ENCODE results near the gene TRAF7. TPM values are rescaled to one million over a fixed set of nuclear protein-coding genes. Genes with fewer than 3 reads are reported as not detected.

Gene TRAF7
- total RNA-seq, 1 donor from 2014 or later: 35.7 TPM

- DNase-seq (ENCODE audit: low spot score): no peak
- intact Hi-C loops (cut with DNase I): no loop called here
Observed at GRCh38 chr16:2176047-2176446, 20.5 kb downstream of the TRAF7 start.

GRCh38 chr16:2177101-2177500 lies 21.5 kb downstream of the TRAF7 start:
- intact Hi-C loops (cut with DNase I): no loop called here
- DNase-seq (ENCODE audit: low spot score): no peak

- DNase-seq (ENCODE audit: low spot score): no peak
- intact Hi-C loops (cut with DNase I): no loop called here
Observed at GRCh38 chr16:2177561-2177960, 22.0 kb downstream of the TRAF7 start.

GRCh38 chr16:2178321-2179106 lies 22.9 kb downstream of the TRAF7 start:
- DNase-seq (ENCODE audit: low spot score): no peak
- intact Hi-C loops (cut with DNase I): no loop called here

GRCh38 chr16:2179107-2179501 lies 23.5 kb downstream of the TRAF7 start:
- intact Hi-C loops (cut with DNase I): no loop called here
- no peak for DNase-seq (ENCODE audit: low spot score)

- intact Hi-C loops (cut with DNase I): no loop called here
- DNase-seq (ENCODE audit: low spot score): no peak
Observed at GRCh38 chr16:2179576-2179975, 24.0 kb downstream of the TRAF7 start.

GRCh38 chr16:2180461-2180860 lies 24.9 kb downstream of the TRAF7 start:
- no peak for DNase-seq (ENCODE audit: low spot score)
- intact Hi-C loops (cut with DNase I): no loop called here

GRCh38 chr16:2180962-2181923 lies 25.7 kb downstream of the TRAF7 start:
- intact Hi-C loops (cut with DNase I): no loop called here
- DNase-seq (ENCODE audit: low spot score): no peak

- DNase-seq (ENCODE audit: low spot score): no peak
- intact Hi-C loops (cut with DNase I): no loop called here
Observed at GRCh38 chr16:2181952-2182351, 26.4 kb downstream of the TRAF7 start.

GRCh38 chr16:2183671-2184070 lies 28.1 kb downstream of the TRAF7 start:
- intact Hi-C loops (cut with DNase I): no loop called here
- DNase-seq (ENCODE audit: low spot score): no peak

GRCh38 chr16:2184346-2184745 lies 28.8 kb downstream of the TRAF7 start:
- intact Hi-C loops (cut with DNase I): no loop called here
- no peak for DNase-seq (ENCODE audit: low spot score)

- intact Hi-C loops (cut with DNase I): no loop called here
- no peak for DNase-seq (ENCODE audit: low spot score)
Observed at GRCh38 chr16:2184962-2185361, 29.4 kb downstream of the TRAF7 start.

- intact Hi-C loops (cut with DNase I): no loop called here
- no peak for DNase-seq (ENCODE audit: low spot score)
Observed at GRCh38 chr16:2186064-2186463, 30.5 kb downstream of the TRAF7 start.

- no peak for DNase-seq (ENCODE audit: low spot score)
- intact Hi-C loops (cut with DNase I): no loop called here
Observed at GRCh38 chr16:2186505-2186904, 30.9 kb downstream of the TRAF7 start.

- DNase-seq (ENCODE audit: low spot score): no peak
- intact Hi-C loops (cut with DNase I): no loop called here
Observed at GRCh38 chr16:2187212-2187611, 31.6 kb downstream of the TRAF7 start.

- DNase-seq (ENCODE audit: low spot score): no peak
- intact Hi-C loops (cut with DNase I): no loop called here
Observed at GRCh38 chr16:2188395-2188794, 32.8 kb downstream of the TRAF7 start.

GRCh38 chr16:2189252-2189893 lies 33.8 kb downstream of the TRAF7 start:
- DNase-seq (ENCODE audit: low spot score): no peak
- intact Hi-C loops (cut with DNase I): no loop called here

GRCh38 chr16:2190002-2190658 lies 34.5 kb downstream of the TRAF7 start:
- intact Hi-C loops (cut with DNase I): no loop called here
- no peak for DNase-seq (ENCODE audit: low spot score)

- no peak for DNase-seq (ENCODE audit: low spot score)
- intact Hi-C loops (cut with DNase I): no loop called here
Observed at GRCh38 chr16:2190659-2191445, 35.3 kb downstream of the TRAF7 start.
